GM18519 (cell line): ENCODE results near the gene DLX2.
A peak's percentile ranks its signal among the peaks of the same experiment; 100 is the strongest.
"Not testable (repeated sequence)": the region's sequence is repeated elsewhere in the genome, so short reads cannot be mapped to it uniquely, and the experiment has no call there.

Experiments used
- ATAC-seq: cut with Tn5 transposase; IDR thresholded peaks from one replicate; pipeline ENCODE4 v1.9.1; 2021; ENCODE audit warnings: mild to moderate bottlenecking, moderate library complexity; ENCODE audit not compliant: unreplicated experiment, low FRiP score

The DLX2 gene

GRCh38 chr2:172084645-172085459 lies 17.8 kb downstream of the DLX2 start:
- peak; percentile 78 for ATAC-seq

- no peak for ATAC-seq
Observed at GRCh38 chr2:172084395-172084644, 18.4 kb downstream of the DLX2 start.

- no peak for ATAC-seq
Observed at GRCh38 chr2:172083628-172084394, 18.9 kb downstream of the DLX2 start.

GRCh38 chr2:172082944-172083627 lies 19.6 kb downstream of the DLX2 start:
- ATAC-seq, result no peak

- ATAC-seq, result no peak
Observed at GRCh38 chr2:172082105-172082943, 20.4 kb downstream of the DLX2 start.

- no peak for ATAC-seq
Observed at GRCh38 chr2:172081221-172082022, 21.3 kb downstream of the DLX2 start.

GRCh38 chr2:172080641-172081220 lies 22.0 kb downstream of the DLX2 start:
- no peak for ATAC-seq

GRCh38 chr2:172079838-172080640 lies 22.7 kb downstream of the DLX2 start:
- no peak for ATAC-seq

- no peak for ATAC-seq
Observed at GRCh38 chr2:172079416-172079815, 23.3 kb downstream of the DLX2 start.

GRCh38 chr2:172074254-172074653 lies 28.4 kb downstream of the DLX2 start:
- no peak for ATAC-seq

- no peak for ATAC-seq
Observed at GRCh38 chr2:172073518-172073917, 29.2 kb downstream of the DLX2 start.

GRCh38 chr2:172072706-172073105 lies 30.0 kb downstream of the DLX2 start:
- no peak for ATAC-seq

GRCh38 chr2:172072303-172072702 lies 30.4 kb downstream of the DLX2 start:
- ATAC-seq, result no peak

- ATAC-seq, result no peak
Observed at GRCh38 chr2:172070936-172071335, 31.8 kb downstream of the DLX2 start.

- ATAC-seq, result not testable (repeated sequence)
Observed at GRCh38 chr2:172067905-172068304, 34.8 kb downstream of the DLX2 start.

- no peak for ATAC-seq
Observed at GRCh38 chr2:172066394-172066886, 36.3 kb downstream of the DLX2 start.

GRCh38 chr2:172065111-172065510 lies 37.6 kb downstream of the DLX2 start:
- ATAC-seq, result no peak

GRCh38 chr2:172063446-172063845 lies 39.3 kb downstream of the DLX2 start:
- ATAC-seq, result no peak
